Smooth muscle cell of the umbilical artery (primary cell): ENCODE measurements around the gene HID1. TPM values are rescaled to one million over a fixed set of nuclear protein-coding genes. Genes with fewer than 3 reads are reported as not detected.

Experiments
- total RNA-seq: library from RNA; depleted of rRNA; stranded (reverse); fragments of >200 nt; gene quantifications from 2 replicates; pipeline ENCODE4 v1.2.3, GENCODE V29; 2014

Gene HID1, protein sequence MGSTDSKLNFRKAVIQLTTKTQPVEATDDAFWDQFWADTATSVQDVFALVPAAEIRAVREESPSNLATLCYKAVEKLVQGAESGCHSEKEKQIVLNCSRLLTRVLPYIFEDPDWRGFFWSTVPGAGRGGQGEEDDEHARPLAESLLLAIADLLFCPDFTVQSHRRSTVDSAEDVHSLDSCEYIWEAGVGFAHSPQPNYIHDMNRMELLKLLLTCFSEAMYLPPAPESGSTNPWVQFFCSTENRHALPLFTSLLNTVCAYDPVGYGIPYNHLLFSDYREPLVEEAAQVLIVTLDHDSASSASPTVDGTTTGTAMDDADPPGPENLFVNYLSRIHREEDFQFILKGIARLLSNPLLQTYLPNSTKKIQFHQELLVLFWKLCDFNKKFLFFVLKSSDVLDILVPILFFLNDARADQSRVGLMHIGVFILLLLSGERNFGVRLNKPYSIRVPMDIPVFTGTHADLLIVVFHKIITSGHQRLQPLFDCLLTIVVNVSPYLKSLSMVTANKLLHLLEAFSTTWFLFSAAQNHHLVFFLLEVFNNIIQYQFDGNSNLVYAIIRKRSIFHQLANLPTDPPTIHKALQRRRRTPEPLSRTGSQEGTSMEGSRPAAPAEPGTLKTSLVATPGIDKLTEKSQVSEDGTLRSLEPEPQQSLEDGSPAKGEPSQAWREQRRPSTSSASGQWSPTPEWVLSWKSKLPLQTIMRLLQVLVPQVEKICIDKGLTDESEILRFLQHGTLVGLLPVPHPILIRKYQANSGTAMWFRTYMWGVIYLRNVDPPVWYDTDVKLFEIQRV
- total RNA-seq = 0.18 and 0.30 TPM in 2 replicates

DNA sequence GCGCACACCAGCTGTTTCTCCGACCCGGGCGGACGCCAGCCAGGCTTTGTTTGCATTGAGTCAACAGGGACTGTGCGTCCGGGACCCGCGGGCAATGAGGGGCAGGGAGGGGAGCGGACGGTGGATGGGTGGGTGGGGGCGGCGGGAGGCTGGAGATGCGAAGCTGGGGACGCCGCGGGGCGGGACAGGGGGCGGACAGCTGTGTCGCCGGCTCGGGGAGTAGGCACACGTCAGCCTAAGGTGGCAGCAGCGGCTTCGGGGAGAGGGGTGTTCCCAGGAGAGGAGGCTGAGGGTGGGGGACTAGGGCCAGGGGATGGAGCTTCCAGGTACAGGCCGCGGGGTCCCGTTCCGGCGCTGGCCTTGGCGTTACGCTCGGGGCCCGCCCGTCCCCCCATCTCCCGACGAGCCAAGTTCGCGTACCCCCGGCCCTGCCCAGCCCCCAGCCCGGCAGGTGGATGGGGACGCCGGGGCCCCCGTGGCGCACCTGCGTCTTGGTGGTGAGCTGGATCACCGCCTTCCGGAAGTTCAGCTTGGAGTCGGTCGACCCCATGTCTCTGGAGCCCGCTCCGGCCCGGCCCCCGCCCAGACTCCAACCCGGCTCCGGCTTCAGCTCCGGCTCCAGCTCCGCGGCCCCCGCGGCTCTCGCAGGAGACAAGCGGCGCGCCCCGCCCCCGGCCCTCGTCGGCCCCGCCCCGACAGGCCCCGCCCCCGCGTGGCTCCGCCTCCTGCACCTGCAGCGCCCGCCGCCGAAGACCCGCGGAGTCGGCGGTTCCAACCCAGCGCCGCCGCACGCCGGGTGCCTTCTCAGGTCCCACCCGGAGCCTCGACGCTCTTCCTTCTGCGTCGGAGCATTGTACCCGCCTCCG, at the start of gene HID1:
HID1 (minus strand) TSS at position 653 of the 866 bp plus-strand sequence; CDS start at position 550, 103 bp downstream.

GRCh38 chr17:75012346-75013091, 40.0 kb upstream of the HID1 start, which contains the start of gene MRPL58:
TSS of gene MRPL58 (plus strand) at chr17:75012670. CDS start at chr17:75012687, 17 bp downstream.

GRCh38 chr17:74987418-74987908, 14.9 kb upstream of the HID1 start, which contains the start of gene CDR2L:
TSS of gene CDR2L (plus strand) at chr17:74987632. CDS start at chr17:74988044, 412 bp downstream.

DNA sequence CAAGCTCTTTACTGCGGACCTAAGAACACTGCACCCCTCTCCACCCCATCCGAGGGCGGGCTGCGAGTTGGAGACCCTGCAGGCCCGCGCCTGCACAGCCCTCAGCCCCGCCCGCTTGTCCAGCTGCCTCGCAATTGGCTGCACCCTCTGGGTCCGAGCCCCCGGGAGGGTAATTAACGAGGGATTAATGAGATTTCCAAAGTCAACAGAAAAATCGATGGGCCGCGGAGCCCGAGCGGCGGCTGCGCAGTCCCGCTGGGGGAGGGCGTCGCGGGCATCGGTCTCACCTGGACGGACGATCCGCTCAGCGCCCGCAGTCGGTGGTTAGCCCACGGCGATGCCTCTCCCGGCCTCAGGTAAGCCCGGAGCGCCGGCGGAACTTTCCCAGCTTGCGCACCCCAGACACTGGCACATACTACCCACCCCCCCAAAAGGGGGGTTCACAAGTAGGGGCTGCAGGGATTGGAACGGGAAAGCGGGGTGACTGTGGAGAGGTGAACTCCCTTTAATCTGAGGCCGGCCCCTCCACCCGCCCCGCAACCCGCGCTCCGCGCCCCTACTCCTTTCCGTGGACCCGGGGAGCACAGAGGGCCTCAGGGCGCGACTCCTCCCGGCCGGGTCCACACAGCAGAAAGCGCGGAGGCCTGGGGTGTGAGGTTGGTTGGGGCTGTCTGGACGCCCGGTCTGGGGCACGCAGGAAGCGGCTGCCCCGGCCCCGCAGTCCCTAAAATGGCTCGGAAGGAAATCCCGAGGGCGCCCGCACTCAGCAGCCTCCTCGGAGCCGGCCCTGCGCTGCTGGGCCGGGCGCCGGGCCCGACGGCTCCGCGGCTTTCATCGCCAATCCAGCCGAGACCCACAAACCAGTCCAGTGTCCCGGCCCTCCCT, 36.7 kb downstream of the HID1 start, which contains the start of gene OTOP3:
OTOP3 (plus strand) TSS at position 314 of the 885 bp plus-strand sequence; CDS start at position 338, 24 bp downstream.

GRCh38 chr17:74924250-74924948, 48.2 kb downstream of the HID1 start, which contains the start of gene OTOP2:
TSS of gene OTOP2 (plus strand) at chr17:74924273. CDS start at chr17:74924633, 360 bp downstream.

GRCh38 chr17:74922694-74923537, 49.6 kb downstream of the HID1 start, which contains the start of gene USH1G:
TSS of gene USH1G (minus strand) at chr17:74923255. CDS start at chr17:74923073, 182 bp downstream.

Other genes with a start within 250 kb of the HID1 start
- 0.23 and 0.30 TPM in 2 replicates for gene RAB37, start 235.5 kb downstream of the HID1 start, total RNA-seq
- 14.6 and 37.0 TPM in 2 replicates for gene NHERF1, start 224.1 kb downstream of the HID1 start, total RNA-seq
- gene NAT9, start 196.4 kb downstream of the HID1 start, total RNA-seq = 55.5 and 64.7 TPM in 2 replicates
- 0.18 and 0.30 TPM in 2 replicates for gene GRIN2C, start 112.9 kb downstream of the HID1 start, total RNA-seq
- gene FDXR, start 99.8 kb downstream of the HID1 start, total RNA-seq = 45.0 and 52.9 TPM in 2 replicates
- not detected in 2 replicates for gene FADS6, start 79.1 kb downstream of the HID1 start, total RNA-seq
- gene USH1G, start 49.5 kb downstream of the HID1 start, total RNA-seq = not detected in 2 replicates
- not detected in 2 replicates for gene OTOP2, start 48.5 kb downstream of the HID1 start, total RNA-seq
- not detected in 2 replicates for gene OTOP3, start 36.9 kb downstream of the HID1 start, total RNA-seq
- gene CDR2L, start 14.9 kb upstream of the HID1 start, total RNA-seq = 19.9 and 47.2 TPM in 2 replicates
- gene MRPL58, start 39.9 kb upstream of the HID1 start, total RNA-seq = 18.8 and 22.0 TPM in 2 replicates
- 202 and 315 TPM in 2 replicates for gene ATP5PD, start 74.2 kb upstream of the HID1 start, total RNA-seq
- gene KCTD2, start 74.5 kb upstream of the HID1 start, total RNA-seq = 12.2 and 20.9 TPM in 2 replicates
- gene SLC16A5, start 115.2 kb upstream of the HID1 start, total RNA-seq = 7.4 and 12.3 TPM in 2 replicates
- gene ARMC7, start 137.2 kb upstream of the HID1 start, total RNA-seq = 1.8 and 2.8 TPM in 2 replicates
- 23.8 and 29.9 TPM in 2 replicates for gene NT5C, start 159.0 kb upstream of the HID1 start, total RNA-seq
- 93.2 and 179 TPM in 2 replicates for gene JPT1, start 181.8 kb upstream of the HID1 start, total RNA-seq
- 79.5 and 89.1 TPM in 2 replicates for gene SUMO2, start 210.2 kb upstream of the HID1 start, total RNA-seq
- 18.7 and 24.6 TPM in 2 replicates for gene NUP85, start 232.9 kb upstream of the HID1 start, total RNA-seq